ENCODE measurements around the gene ECM2. TPM values are rescaled to one million over a fixed set of nuclear protein-coding genes. Genes with fewer than 3 reads are reported as not detected.

ECM2 gene
- total and polyA plus RNA-seq, 2 of the 8 experiments (the other 6 are each of a cell fraction or from before 2014, with no cell fraction given): not detected

GRCh38 chr9:92561374-92562330, 25.9 kb upstream of the ECM2 start:
- Histone ChIP-seq H2BK120ac (replicated peaks; ENCODE audit: low read depth, low read length) (no peak overlapping the region), H3K23me2 (ENCODE audit: low read depth, low read length) (no peaks in the 10 kb centered on the region), H3K4me1 (replicated peaks in 1 of 4; ENCODE audit: control insufficient read depth in 3 of 4, insufficient read depth in 4 of 4, low read length in 3 of 4) (peaks cover 0 to 3% (median 0%) of the 10 kb centered on the region in 4 experiments; a peak in 4 of 7 replicates), H3K9ac (replicated peaks in 1 of 4; ENCODE audit: extremely low read depth in 1 of 4, low read depth in 3 of 4, low read length in 3 of 4) (no peak overlapping the region), H3K14ac (ENCODE audit: insufficient read length) (no peak overlapping the region), H4K91ac (replicated peaks; ENCODE audit: insufficient read length, low read length) (no peak overlapping the region), H3K4ac (replicated peaks; ENCODE audit: insufficient read length, low read depth, low read length) (no peak overlapping the region), H3K18ac (ENCODE audit: extremely low read depth, low read length) (no peak overlapping the region), H2BK12ac (ENCODE audit: low read depth, low read length) (no peak overlapping the region), H3K23ac (ENCODE audit: insufficient read length) (no peak overlapping the region), H3K79me1 (ENCODE audit: low read depth, low read length) (no peaks in the 10 kb centered on the region), H3K36me3 (ENCODE audit: control insufficient read depth in 2 of 4, insufficient read depth in 4 of 4, low read length in 3 of 4) (no peaks in the 10 kb centered on the region), H2BK20ac (ENCODE audit: low read length) (no peak overlapping the region), H3K4me3 (ENCODE audit: extremely low read depth in 1 of 4, insufficient read depth in 2 of 4, low read depth in 3 of 4, low read length in 4 of 4) (no peak overlapping the region), H3K27me3 (replicated peaks in 1 of 4; ENCODE audit: control insufficient read depth in 3 of 4, extremely low read depth in 1 of 4, insufficient read depth in 3 of 4, low read length in 3 of 4) (no peaks in the 10 kb centered on the region), H3K4me2 (ENCODE audit: insufficient read depth in 1 of 2, low read depth in 2 of 2, low read length in 2 of 2) (no peak overlapping the region), H2AFZ (ENCODE audit: low read length) (no peak overlapping the region), H3K9me3 (ENCODE audit: insufficient read depth in 2 of 2, low read depth in 1 of 2, low read length in 1 of 2) (no peaks in the 10 kb centered on the region), H3K56ac (replicated peaks; ENCODE audit: insufficient read length, low read depth, low read length) (no peak overlapping the region), H4K8ac (ENCODE audit: extremely low read depth, insufficient read depth, low read length) (no peak overlapping the region), H4K5ac (ENCODE audit: insufficient read length, low read depth, low read length) (no peak overlapping the region), H2BK15ac (ENCODE audit: low read length) (no peak overlapping the region), H3K27ac (ENCODE audit: low read depth, low read length) (no peak overlapping the region), H2BK5ac (ENCODE audit: low read depth, low read length) (no peak overlapping the region), H2AK5ac (ENCODE audit: low read depth, low read length) (no peak overlapping the region), H3K79me2 (ENCODE audit: control insufficient read depth in 1 of 2, insufficient read depth in 2 of 2, low read length in 2 of 2) (no peaks in the 10 kb centered on the region), H4K20me1 (replicated peaks in 1 of 2; ENCODE audit: control insufficient read depth in 1 of 2, insufficient read depth in 2 of 2, low read length in 2 of 2) (no peaks in the 10 kb centered on the region)
- FAIRE-seq (no peak), DNase-seq (ENCODE audit: low read depth in 1 of 2, low spot score in 2 of 2) (no peak)
- ChIA-PET POLR2A (ENCODE audit: partially characterized antibody) (no interaction called here), CTCF (ENCODE audit: partially characterized antibody) (no interaction called here)
- WGBS, 2 experiments (ENCODE audit: extremely low coverage in 1 of 2, insufficient coverage in 1 of 2, insufficient read length in 1 of 2, insufficient replicate concordance in 2 of 2, low coverage in 1 of 2, low lambda C conversion rate in 2 of 2, missing lambda C conversion rate in 1 of 2): 86% methylated on average over 4 of the region's 5 CpGs; no CpG with 5 or more reads in 1 of the 2 experiments
- no peak for TF ChIP-seq CBX5 (IDR thresholded peaks at IDR 0.05; ENCODE audit: low read depth, low read length)
